ENCODE data around the gene CACNA2D3.
A peak's percentile ranks its signal among the peaks of the same experiment; 100 is the strongest.
"Not testable (repeated sequence)": the region's sequence is repeated elsewhere in the genome, so short reads cannot be mapped to it uniquely, and the experiment has no call there.

CACNA2D3 gene

GRCh38 chr3:54390582-54390981 is 268.2 kb downstream of the CACNA2D3 start:
- no peak for DNase-seq

- no peak for DNase-seq
These were observed 270.8 kb downstream of the CACNA2D3 start for GRCh38 chr3:54393150-54393549.

GRCh38 chr3:54408328-54408727 is 286.0 kb downstream of the CACNA2D3 start:
- DNase-seq: no peak

DNA sequence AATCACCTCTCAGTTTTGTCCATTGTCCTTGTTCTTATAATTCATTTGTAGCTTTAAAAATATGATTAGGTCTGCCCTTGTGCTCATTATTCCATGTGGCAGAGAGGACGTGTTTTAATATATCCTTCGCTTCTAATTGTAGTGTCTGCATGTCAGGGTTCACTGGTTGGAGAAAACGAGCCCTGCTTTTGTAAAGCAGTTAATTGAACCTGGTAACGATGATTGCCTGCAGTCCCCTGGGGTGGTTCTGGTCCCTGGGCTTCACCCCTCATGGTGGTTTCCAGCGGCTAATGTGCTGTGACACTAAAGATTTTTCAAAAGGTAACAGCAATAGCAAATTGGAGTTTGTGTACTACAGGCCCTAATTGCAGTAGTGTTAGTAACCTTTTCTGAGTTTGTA is 299.6 kb downstream of the CACNA2D3 start:
- no peak for DNase-seq

DNA sequence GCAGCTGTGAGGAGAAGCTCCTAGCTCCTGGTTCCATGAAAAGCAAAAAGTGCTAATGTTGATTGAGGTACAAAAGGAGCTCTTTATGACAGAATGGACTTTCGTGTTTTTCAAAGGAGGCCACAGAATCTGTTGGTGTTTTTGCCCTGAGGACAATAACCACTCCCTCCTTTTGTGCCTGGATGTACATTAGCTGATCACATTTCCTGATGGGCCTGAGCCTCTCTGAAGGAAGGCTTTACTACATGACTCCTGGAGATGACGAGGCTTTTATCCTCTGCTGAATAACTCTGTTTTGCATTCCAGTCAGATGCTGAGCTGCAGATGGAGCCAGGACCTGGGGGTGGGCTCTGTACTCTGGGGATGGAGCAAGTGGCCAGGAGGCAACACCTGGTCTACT is 301.9 kb downstream of the CACNA2D3 start:
- DNase-seq: no peak

DNA sequence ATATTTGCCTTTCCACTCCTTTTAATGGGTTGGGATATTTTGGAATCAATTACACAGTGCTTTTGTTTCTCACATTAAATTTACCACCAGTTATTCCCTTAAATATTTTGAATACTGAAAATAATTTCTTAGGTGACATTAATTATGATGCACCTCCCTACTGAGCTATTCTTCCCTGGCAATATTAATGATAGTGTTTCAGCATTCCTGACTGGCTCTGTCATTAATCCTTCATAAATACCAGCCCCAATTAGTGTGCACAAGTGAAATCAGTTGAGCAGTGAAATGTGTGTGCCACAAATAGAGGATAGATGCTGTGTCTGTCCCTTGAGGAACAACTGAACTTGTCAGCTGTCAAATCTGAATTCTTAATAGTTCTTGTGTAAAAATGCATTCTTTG is 304.0 kb downstream of the CACNA2D3 start:
- DNase-seq: peak; percentile 15

DNA sequence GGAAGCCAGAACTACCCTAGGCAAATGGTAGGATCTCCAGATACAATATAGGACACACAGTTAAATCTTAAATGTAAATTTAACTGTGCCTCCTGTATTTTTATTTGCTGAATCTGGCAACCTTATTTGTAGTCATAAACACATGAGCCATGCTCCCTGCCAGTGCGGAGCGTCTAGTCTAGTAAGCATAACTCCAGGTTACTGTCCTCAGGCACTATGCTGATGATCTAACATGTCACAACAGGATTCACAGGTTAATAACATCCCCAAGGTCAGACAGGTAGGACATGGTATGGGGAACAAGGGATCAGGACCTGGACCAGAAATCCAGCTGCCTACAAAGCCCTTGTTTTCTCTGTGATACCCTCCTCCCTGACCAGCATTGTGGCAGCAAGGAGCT is 305.1 kb downstream of the CACNA2D3 start:
- DNase-seq: no peak

DNA sequence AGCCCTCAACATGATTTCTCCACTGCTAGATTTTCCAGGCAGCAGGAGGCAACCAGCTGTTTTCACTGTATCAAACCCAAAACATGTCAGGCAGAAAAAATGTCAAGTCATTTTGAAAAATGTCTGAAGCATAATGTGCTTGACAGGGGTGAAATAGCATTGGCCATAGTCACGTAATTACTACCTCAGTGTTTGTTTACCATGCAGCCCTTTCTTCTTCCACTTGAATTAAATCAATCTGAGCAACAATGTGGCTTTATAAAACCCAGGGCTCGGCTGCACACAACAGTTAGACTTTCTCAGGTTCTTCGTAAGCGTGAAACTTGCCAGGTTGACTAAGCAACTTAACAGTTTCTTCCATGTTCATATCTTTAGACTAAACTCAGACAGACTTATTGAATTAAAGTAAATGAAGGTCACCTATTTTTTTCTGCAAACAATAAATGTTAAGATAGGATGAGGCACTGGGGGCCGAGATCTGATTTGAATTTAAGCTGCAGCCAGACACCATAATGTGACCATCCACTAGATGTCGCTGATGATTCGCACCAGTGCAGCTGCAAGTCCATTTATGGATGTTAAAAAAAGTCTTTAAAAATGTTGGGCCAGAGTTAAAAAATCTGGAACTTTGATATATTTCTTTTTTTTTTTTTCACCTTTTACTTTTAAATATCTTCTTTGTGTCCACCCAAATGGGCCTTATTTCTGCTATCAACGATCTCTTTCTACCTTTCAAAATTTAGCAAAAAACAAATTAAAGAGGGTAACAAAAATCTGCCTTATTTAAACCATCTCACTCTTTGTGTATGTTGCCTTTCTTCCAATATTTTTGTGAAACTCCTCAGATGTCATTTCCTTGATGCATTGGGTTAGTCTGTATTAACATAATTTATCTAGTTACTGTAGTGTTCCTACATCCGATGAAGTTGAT is 305.9 kb downstream of the CACNA2D3 start:
- peak; percentile 70 for DNase-seq

GRCh38 chr3:54432975-54433374 is 310.6 kb downstream of the CACNA2D3 start:
- DNase-seq: no peak

DNA sequence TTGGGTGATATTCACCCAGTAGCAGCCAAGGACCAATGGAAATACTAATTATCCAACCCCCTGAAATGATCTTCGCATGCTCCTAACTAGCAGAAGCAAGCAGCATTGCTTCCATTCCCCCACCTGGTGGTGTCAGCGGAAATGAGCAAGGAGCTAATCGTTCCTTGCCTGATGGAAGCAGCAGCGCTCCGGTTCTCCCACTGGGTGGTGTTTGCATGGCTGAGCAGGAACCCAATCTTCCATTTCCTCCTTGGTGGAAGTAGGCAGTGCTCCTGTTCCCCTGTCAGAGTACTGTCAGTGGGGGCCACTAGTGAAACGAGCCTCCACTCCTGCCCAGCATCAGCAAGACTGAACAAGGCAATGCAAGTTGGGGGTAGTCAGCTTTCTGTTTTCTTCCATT is 311.5 kb downstream of the CACNA2D3 start:
- no peak for DNase-seq

- DNase-seq: no peak
These were observed 312.4 kb downstream of the CACNA2D3 start for GRCh38 chr3:54434756-54435155.

DNA sequence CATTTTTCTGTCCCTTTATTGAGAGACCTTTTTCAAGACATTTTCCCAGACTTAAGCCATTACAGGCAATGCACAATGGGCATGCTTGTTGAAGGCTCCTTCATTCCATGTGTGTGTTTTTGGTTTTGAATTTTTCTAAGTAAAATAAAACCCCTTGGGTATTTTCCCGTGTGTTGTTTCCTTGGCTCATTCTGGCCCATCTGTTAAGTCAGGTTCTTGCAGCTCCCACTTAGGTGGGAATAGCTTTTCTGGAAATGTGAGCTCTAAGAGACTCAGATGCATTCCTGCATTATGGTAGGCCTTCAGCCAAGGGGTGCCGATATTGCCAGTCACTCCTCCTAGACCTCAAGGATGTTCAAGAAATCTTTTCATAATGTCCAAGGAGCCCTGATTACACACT is 314.9 kb downstream of the CACNA2D3 start:
- no peak for DNase-seq

GRCh38 chr3:54443561-54444161 is 321.3 kb downstream of the CACNA2D3 start:
- no peak for DNase-seq

GRCh38 chr3:54445630-54446029 is 323.3 kb downstream of the CACNA2D3 start:
- DNase-seq: no peak

- DNase-seq: no peak
These were observed 325.1 kb downstream of the CACNA2D3 start for GRCh38 chr3:54447427-54447826.

DNA sequence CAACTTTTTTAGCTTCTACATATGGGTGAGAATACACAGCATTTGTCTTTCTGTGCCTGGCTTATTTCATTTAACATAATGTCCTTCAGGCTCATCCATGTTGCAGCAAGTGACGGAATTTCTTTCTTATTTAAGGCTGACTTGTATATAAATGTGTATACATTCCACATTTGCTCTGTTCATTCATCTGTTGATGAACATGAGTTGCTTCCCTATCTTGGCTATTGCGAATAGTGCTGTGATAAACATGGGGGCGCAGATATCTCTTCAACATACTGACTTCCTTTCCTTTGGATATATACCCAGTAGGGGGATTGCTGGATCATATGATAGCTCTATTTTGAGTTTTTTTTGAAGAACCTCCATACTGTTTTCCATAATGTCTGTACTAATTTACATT is 332.5 kb downstream of the CACNA2D3 start:
- DNase-seq: no peak

- DNase-seq: no peak
These were observed 336.0 kb downstream of the CACNA2D3 start for GRCh38 chr3:54458357-54458756.

GRCh38 chr3:54464554-54464953 is 342.2 kb downstream of the CACNA2D3 start:
- DNase-seq: not testable (repeated sequence)

DNA sequence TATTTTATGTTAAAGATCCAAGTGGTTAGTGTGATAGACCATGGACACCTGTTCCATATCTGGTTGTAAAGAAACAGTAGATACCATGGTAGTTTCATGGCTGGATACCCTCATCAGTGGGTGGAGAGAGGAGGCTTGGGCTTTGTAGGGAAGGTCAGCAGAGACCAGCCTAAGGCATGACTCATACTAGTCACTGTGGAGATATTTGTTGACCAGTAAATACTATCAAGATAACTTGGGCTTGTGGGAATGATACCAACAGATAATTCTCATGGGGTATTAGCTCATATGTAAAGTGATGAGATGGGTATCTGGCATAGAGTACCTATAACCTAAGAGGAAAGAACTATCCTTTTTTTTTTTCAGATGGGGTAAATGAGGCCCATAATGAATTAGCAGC is 354.5 kb downstream of the CACNA2D3 start:
- DNase-seq: no peak

DNA sequence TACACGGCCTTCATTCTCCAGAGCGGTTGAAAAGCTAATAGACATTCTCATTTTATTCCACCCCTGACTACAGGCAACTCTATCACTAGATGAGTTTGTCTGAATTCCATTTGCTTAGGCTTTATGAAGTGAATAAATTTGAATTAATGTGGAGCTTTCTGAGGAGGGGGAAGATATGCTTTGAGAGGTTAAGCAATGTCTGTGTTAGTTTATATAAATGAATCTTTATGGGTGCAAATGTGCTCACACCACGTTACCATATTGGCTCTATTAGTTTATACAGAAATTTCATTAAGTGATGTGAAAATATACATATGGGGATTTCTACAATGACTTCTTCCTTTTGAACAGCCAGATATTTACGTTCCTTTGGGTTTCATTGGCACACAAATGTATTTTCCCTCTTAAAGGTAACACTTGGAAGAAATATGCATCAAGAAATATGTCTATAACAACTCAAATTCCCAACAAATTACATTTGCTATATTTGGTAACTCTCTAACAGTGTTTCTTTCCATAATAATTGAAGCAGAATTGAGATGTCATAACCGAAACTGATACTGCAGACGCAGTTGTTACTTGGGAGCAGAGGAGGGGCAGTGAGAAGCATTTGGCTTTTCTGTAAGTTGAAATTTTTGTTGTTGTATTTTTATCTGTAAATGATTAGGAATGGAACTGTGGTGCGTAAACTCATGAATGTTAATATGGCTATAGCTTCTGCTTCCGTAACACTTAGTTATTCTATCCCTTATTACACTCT is 359.4 kb downstream of the CACNA2D3 start:
- DNase-seq: no peak

GRCh38 chr3:54484334-54484733 is 362.0 kb downstream of the CACNA2D3 start:
- DNase-seq: no peak

- DNase-seq: no peak
These were observed 364.0 kb downstream of the CACNA2D3 start for GRCh38 chr3:54486317-54486716.

DNA sequence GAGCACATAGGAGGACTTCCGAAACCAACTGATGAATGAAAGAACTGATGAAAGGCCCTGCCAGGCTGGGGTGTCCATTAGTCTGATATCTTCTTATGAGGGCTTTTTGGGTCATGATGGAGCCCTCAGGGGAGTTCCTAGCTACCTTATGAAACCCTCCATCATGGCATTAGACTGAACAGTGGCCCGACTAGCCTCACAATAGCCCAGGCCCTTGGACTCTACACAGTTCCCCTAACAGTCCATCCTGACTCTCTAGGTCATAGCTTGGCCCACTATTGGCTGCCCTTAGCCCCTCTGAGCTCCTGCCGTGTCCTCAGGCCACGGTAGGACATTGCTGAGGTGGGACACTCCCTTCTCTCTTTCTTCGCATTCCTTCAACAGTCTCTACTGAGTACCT is 365.9 kb downstream of the CACNA2D3 start:
- no peak for DNase-seq

DNA sequence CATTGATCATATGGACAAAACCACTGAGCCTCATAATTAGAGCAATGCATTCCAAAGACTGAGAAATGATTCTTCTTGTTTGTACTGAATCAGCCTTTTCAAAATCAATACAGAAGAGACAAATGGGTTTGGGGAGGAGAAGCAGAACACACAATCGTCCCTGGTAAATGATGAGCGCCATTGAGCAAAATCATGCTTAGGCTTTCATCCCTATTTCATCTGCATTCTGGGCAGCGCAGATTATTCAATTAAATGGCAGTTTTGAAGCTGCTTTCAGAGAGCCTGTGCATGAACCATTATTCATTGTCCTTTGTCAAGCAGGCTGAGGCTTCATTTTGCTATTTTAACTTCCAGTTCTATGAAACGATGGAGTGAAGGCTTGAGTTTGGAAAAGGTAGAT is 371.9 kb downstream of the CACNA2D3 start:
- DNase-seq: no peak

All from fibroblast of skin of right biceps (primary cell).